Subcutaneous adipose tissue (tissue), 4 donors: ENCODE results near the gene BAHD1. TPM values are rescaled to one million over a fixed set of nuclear protein-coding genes. Genes with fewer than 3 reads are reported as not detected.

ENCODE experiments used
- total RNA-seq, 4 donors: library from RNA; depleted of rRNA; stranded (reverse); fragments of >200 nt; gene quantifications; one replicate each; pipeline ENCODE4 v1.1.0, GENCODE V29; 2016
- TF ChIP-seq, protein P1 (sequence below): fragments of 450-650 bp; IDR thresholded peaks from one replicate; pipeline ENCODE4 v1.5.1; 2016; ENCODE audit warnings: low read depth, mild to moderate bottlenecking, control low read depth, antibody characterized with exemption, moderate library complexity

BAHD1 gene
- total RNA-seq, 4 donors from 2014 or later = 4.1 to 17.1 (median 9.1) TPM

DNA sequence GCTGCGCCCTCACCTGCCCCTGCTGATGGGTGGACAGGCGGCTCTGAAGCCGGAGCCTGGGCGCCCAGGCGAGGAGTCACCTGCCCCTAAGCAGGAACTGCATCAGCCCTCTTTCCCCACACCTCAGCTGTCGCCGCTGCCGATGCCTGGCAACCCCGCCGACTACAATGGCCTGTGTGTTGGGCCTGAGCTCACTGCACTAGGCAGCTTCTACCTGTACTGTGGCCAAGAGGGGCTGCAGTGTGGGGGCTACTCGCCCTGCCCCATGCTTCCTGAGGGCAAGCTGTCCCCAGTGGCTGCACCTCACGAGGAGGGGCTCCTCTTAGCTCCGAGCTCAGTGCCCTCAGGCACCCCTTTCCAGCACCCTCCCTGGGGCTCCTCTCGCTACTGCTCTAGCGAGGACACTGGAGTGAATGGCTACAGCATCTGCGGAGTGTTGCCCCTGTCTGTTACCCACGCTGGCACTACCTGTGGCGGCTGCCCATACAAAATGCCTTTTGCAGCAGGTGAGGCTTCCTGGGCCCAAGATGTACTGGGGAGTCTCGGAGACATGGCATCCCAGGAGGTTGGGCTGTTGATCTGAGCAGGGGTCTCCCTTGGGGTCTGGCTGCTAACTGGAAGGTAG, 18.8 kb downstream of the BAHD1 start:
- TF ChIP-seq, protein P1, sequence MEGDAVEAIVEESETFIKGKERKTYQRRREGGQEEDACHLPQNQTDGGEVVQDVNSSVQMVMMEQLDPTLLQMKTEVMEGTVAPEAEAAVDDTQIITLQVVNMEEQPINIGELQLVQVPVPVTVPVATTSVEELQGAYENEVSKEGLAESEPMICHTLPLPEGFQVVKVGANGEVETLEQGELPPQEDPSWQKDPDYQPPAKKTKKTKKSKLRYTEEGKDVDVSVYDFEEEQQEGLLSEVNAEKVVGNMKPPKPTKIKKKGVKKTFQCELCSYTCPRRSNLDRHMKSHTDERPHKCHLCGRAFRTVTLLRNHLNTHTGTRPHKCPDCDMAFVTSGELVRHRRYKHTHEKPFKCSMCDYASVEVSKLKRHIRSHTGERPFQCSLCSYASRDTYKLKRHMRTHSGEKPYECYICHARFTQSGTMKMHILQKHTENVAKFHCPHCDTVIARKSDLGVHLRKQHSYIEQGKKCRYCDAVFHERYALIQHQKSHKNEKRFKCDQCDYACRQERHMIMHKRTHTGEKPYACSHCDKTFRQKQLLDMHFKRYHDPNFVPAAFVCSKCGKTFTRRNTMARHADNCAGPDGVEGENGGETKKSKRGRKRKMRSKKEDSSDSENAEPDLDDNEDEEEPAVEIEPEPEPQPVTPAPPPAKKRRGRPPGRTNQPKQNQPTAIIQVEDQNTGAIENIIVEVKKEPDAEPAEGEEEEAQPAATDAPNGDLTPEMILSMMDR = no peak

DNA sequence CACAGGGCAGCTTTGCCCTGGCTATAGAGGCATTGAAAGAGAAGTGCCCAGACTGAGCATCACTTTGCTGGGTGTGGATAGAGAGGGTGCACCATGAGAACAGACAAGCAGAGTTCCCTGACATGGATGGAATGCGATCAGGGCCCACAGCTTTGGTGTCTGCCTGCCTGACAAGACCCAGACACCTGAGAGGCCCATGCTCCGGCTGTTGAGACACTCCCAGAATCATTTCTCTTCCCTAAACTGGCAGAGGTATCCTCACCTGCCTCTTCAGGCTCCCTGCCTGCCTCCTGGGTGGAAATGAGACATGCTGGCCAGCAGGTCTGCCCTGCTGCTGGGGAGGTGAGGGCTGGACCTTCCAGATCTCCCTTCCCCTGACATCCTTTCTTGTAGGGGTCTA, 19.7 kb downstream of the BAHD1 start:
- TF ChIP-seq, protein P1 = no peak

DNA sequence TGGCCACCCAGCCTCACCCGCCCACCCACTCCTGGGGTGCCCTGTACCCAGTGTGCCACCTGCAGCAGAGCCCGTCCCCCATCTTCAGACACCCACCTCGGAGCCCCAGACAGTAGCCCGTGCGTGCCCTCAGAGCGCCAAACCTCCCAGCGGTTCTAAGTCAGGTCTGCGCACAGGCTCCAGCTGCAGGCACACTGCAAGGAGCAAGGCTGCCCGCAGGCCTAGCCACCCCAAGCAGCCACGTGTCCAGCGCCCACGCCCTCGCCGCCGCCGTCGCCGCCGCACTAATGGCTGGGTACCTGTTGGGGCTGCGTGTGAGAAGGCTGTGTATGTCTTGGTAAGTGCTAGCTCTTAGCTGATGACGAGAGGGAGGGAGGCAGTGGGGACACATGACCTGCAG, 21.2 kb downstream of the BAHD1 start:
- TF ChIP-seq, protein P1 = no peak

DNA sequence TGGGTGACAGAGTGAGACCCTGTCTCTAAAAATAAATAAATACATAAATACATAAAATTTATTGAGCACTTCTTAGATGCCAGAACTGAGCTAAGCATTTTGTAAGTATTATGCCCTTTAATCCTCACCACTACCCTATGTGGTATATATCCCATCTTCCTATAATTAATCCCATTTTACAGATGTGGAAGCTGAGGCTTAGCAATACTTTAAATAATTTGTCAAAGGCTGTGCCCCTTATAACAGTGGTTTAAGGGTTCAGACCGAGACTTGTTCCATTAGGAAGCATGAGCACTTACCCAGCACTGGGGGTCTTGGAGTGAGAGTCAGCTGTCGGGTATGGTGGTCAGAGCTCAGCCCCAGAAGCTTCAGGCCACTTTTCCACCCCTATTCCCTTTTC, 22.5 kb downstream of the BAHD1 start:
- TF ChIP-seq, protein P1 = no peak

DNA sequence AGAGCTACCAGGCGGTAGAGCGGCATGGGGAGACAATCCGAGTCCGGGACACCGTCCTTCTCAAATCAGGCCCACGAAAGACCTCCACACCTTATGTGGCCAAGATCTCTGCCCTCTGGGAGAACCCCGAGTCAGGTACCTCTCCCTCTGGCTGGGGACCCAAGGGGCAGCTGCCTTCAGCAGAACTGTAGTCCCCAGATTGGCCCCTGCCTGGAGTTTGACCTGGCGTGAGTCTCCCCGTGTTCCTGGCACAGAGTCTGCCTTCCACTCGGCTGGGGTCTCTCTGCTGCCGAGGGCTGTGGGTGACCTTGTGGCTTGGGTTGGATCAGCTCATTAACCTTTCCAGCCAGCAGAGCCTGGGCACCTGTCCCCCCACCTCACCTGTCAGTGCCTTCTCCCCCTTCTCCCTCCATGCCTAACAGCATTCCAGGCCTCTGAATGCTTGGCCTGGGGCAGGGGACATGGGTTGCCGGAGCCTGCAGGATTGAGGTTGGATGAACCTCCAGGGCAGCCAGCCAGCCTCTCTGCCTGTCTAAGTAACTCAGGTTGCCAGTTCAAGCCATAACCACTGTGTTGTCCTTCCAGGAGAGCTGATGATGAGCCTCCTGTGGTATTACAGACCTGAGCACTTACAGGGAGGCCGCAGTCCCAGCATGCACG, 23.3 kb downstream of the BAHD1 start:
- TF ChIP-seq, protein P1 = no peak

DNA sequence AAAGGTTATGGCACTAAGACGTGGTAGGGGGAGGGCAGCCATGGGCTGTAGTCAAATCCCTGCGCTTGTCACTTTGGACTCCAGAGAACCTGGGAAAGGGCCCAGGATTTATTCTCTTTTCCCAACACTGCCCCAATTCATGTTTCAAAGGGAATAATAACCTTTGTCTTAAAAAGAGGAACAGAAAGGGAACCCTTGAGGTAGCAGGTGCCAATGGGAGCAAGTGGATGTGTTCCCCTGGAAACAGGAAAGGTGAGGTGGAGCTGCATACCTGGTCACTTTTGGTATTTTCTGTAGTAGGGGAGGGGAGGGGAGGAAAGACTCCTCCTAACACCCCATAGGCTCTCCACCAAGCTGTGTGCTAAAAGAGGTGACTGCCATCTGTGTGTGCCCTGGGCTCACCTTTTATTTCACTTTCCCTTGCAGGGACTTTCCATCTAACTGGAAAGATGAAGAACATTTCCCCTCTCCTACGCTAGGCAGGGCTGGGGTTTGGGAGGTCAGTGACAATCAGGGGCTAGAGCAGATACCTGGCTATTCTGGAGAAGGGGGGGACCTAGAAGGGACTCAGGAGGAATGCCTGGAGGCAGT, 23.9 kb downstream of the BAHD1 start:
- TF ChIP-seq, protein P1 = no peak

DNA sequence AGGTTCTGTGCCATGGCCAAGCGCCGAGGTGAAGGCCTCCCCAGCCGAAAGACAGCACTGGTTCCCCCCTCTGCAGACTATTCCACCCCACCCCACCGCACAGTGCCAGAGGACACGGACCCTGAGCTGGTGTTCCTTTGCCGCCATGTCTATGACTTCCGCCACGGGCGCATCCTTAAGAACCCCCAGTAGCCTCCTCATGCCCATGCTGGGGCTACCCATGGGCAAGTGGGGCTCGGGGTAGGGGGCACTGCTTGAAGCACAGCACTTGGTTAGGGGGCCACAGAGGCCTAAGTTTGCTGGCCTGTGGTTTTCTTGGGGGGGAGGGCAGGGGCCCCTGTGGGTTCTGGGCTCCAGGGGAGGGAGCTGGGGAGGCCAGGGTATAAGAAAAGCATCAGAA, 25.2 kb downstream of the BAHD1 start:
- TF ChIP-seq, protein P1 = no peak
